Endodermal cell (in vitro differentiated cells): ENCODE data around the gene PGC. TPM values are rescaled to one million over a fixed set of nuclear protein-coding genes. Genes with fewer than 3 reads are reported as not detected.

Experiments used
- DNase-seq: peaks from one replicate; pipeline ENCODE4 v3.0.0-alpha.2; 2017
- H3K27ac ChIP-seq: 2 replicates; pipeline ENCODE4 v1.5.1; 2013; ENCODE audit warnings: mild to moderate bottlenecking, low read depth, low read length, moderate library complexity
- H3K27me3 ChIP-seq: 2 replicates; pipeline ENCODE4 v1.6.1; 2013; ENCODE audit warnings: mild to moderate bottlenecking, low read length, moderate library complexity; ENCODE audit not compliant: insufficient read depth, control insufficient read depth, poor library complexity, severe bottlenecking
- H3K36me3 ChIP-seq: 2 replicates; pipeline ENCODE4 v1.7.0; 2013; ENCODE audit warnings: mild to moderate bottlenecking, low read length, moderate library complexity; ENCODE audit not compliant: control insufficient read depth, insufficient read depth
- H3K4me1 ChIP-seq: one replicate; pipeline ENCODE4 v1.7.0; 2013; ENCODE audit warnings: low read length; ENCODE audit not compliant: control insufficient read depth, insufficient read depth
- H3K4me3 ChIP-seq: 2 replicates; pipeline ENCODE4 v1.5.1; 2013; ENCODE audit warnings: mild to moderate bottlenecking, low read length, moderate library complexity
- H3K9ac ChIP-seq: 2 replicates; pipeline ENCODE4 v1.6.1; 2013; ENCODE audit warnings: mild to moderate bottlenecking, low read length, moderate library complexity; ENCODE audit not compliant: poor library complexity, severe bottlenecking; ENCODE audit errors: extremely low read depth
- H3K9me3 ChIP-seq: 2 replicates; pipeline ENCODE4 v1.6.1; 2013; ENCODE audit warnings: mild to moderate bottlenecking, low read length, moderate library complexity; ENCODE audit not compliant: control insufficient read depth
- H3K27ac Mint-ChIP-seq: 2 replicates; pipeline ENCODE4 v1.8.0; 2020; ENCODE audit warnings: mixed read lengths
- H3K27me3 Mint-ChIP-seq: 2 replicates; pipeline ENCODE4 v1.8.0; 2021; ENCODE audit warnings: mild to moderate bottlenecking, mixed read lengths; ENCODE audit not compliant: insufficient read depth
- H3K36me3 Mint-ChIP-seq: 2 replicates; pipeline ENCODE4 v1.8.0; 2020; ENCODE audit warnings: low read depth, mixed read lengths
- H3K4me1 Mint-ChIP-seq: 2 replicates; pipeline ENCODE4 v1.8.0; 2020; ENCODE audit warnings: mixed read lengths
- H3K4me3 Mint-ChIP-seq: 2 replicates; pipeline ENCODE4 v1.8.0; 2020; ENCODE audit warnings: mild to moderate bottlenecking, moderate library complexity, mixed read lengths
- H3K9me3 Mint-ChIP-seq: 2 replicates; pipeline ENCODE4 v1.8.0; 2020; ENCODE audit warnings: mild to moderate bottlenecking, mixed read lengths
- WGBS, 2 experiments: methylation state at CpG; one replicate each; pipeline versions ENCODE4 v1.1.5 to v1.1.7; 2013; ENCODE audit warnings: missing lambda C conversion rate in 2 of 2, mixed read lengths in 1 of 2; ENCODE audit not compliant: insufficient coverage in 1 of 2, insufficient read length in 1 of 2; 5-methylcytosine and 5-hydroxymethylcytosine counted together
- total RNA-seq, 2 donors: library from RNA; stranded (reverse); fragmentation: NEBNext Ultra II Directional in 1 of 2; extraction: Animal tissue kit (Norgen Biotek cat#: 25700) in 1 of 2; gene quantifications; 2 replicates in 1 of 2; 3 replicates in 1 of 2; pipeline ENCODE4 v1.2.1, GENCODE V29; 2021
- TF ChIP-seq, protein P1 (sequence below): fragments of 200-600 bp; sonication (generic); conservative IDR thresholded peaks from 2 replicates; pipeline ENCODE4 v1.5.0; 2021; ENCODE audit warnings: antibody characterized with exemption, mild to moderate bottlenecking

PGC gene
- total RNA-seq, 2 donors from 2014 or later: not detected

DNA sequence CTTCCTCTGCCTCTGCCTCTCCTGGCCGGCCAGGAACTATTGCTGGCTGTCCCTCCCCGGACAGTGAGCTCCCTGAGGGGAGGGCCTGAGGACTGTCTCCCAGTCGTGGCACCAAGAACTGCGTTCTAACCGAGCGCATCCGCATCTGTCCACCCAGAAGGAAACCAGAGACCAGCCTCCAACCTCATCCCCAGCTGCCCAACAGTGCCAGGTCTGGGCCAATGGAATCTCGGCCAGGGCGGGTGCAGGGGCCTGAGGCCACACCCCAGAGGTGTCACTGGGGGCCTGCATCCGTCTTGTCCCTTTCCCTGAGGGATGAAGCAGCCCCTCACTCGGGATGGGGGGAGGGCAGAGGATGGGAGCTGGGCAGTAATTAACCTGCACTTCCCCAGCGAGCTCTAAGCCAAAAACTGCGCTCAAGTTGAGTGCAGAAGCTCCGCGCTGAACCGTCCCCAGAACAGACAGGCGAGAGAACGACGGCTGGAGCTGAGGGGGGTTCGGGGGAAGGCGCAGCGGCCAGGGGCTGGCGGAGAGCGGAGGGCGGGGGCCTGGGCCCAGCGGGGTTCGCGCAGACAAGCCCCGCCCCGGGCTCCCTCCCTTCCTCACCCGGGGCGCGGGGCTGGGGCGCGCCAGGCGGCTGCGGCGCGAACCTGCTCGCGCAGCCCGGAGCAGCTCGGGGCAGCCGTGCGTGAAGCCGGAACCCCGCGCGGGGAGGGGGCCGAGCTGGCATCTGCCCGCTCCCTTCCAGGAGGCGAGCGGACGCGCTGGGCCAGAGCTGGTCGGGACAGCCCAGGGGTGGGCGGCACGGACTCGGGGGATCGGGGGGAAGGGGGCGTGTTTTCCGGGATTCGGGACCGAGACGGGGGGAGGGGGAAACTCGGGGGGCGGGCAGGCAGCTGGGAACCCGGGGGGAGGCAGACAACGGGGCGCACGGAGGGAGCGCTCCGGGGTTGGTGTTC lies 13.2 kb downstream of the PGC start:
- H3K9me3 ChIP-seq: no peaks in the 10 kb centered on the region
- TF ChIP-seq, protein P1, sequence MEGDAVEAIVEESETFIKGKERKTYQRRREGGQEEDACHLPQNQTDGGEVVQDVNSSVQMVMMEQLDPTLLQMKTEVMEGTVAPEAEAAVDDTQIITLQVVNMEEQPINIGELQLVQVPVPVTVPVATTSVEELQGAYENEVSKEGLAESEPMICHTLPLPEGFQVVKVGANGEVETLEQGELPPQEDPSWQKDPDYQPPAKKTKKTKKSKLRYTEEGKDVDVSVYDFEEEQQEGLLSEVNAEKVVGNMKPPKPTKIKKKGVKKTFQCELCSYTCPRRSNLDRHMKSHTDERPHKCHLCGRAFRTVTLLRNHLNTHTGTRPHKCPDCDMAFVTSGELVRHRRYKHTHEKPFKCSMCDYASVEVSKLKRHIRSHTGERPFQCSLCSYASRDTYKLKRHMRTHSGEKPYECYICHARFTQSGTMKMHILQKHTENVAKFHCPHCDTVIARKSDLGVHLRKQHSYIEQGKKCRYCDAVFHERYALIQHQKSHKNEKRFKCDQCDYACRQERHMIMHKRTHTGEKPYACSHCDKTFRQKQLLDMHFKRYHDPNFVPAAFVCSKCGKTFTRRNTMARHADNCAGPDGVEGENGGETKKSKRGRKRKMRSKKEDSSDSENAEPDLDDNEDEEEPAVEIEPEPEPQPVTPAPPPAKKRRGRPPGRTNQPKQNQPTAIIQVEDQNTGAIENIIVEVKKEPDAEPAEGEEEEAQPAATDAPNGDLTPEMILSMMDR: no peak
- H3K4me1 ChIP-seq: peaks cover 3% of the 10 kb centered on the region
- H3K9me3 Mint-ChIP-seq: no peaks in the 10 kb centered on the region
- H3K4me3 ChIP-seq: peak overlapping the region; percentile 74
- H3K27me3 Mint-ChIP-seq: peaks cover 23% of the 10 kb centered on the region
- H3K27me3 ChIP-seq: peaks cover 17% of the 10 kb centered on the region
- no peak overlapping the region for H3K27ac ChIP-seq
- peak; percentile 92 for DNase-seq
- peak overlapping the region; percentile 63 for H3K4me3 Mint-ChIP-seq
- WGBS, 2 experiments: 0 to 1% methylated on average over 12 to 73 of the region's 73 CpGs
- no peaks in the 10 kb centered on the region for H3K36me3 Mint-ChIP-seq
- H3K27ac Mint-ChIP-seq: no peak overlapping the region
- H3K36me3 ChIP-seq: no peaks in the 10 kb centered on the region
- no peak overlapping the region for H3K9ac ChIP-seq
- peaks cover 12% of the 10 kb centered on the region for H3K4me1 Mint-ChIP-seq

DNA sequence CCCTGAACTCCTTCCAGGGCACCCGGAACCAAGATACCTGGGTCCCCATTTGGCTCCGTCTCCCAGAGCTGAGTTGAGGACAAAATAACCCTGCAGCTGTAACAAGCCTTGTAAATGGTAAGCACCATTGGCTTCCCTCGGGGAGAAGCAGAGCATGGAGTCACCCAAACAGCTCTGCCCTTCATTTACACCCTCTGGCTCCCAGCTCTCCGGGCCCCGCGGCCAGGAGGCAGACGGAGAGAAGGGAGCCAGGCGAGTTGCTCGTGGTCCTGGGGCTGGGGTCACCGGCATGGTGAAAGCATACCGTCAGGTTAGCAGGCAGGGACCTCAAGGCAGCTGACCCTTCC lies 13.9 kb downstream of the PGC start:
- Mint-ChIP-seq H3K9me3 (no peaks in the 10 kb centered on the region), H3K4me3 (peak overlapping the region; percentile 63), H3K36me3 (no peaks in the 10 kb centered on the region), H3K27ac (no peak overlapping the region), H3K4me1 (peaks cover 12% of the 10 kb centered on the region), H3K27me3 (peaks cover 23% of the 10 kb centered on the region)
- Histone ChIP-seq H3K9me3 (no peaks in the 10 kb centered on the region), H3K4me1 (peaks cover 3% of the 10 kb centered on the region), H3K36me3 (no peaks in the 10 kb centered on the region), H3K4me3 (no peak overlapping the region), H3K27me3 (peaks cover 17% of the 10 kb centered on the region), H3K9ac (no peak overlapping the region), H3K27ac (no peak overlapping the region)
- DNase-seq: no peak
- 20 to 25% methylated on average over 5 to 11 of the region's 11 CpGs for WGBS, 2 experiments
- TF ChIP-seq, protein P1: no peak

DNA sequence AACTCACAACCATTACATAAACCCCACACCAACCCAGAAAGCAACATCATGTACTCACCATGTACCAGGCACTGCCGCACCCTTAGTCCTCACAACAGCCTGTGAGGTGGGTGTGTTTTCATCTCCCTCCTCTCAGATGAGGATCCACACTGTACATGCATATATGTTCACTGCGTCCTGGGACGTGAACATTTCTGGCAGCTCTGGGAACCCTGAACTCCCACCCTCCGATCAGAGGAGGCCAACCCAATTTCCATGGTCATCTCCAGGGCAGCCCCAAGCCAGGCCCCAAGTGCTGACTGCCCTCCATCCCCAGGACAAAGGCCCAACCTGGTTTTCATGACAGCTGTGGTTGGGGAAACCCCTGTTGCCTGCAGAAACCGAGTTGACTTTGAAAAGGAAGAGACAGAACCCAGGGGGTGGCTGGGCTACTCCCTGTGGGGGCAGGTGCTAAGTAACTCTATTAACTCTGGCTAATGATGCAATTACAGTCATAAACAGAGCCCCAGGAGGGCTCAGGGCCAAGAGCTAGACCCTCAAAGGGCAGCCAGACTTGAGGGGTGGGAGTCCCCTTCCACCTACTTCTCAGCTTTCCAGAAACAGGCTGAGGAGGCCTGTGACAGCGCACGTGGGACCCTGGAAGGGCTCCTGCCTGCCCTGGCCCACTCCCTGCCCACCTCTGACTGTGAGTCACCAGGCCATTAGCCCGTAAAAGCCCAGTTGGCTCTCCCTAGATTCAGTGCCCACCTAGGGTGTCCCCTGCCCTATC lies 14.4 kb downstream of the PGC start:
- peaks cover 3% of the 10 kb centered on the region for H3K4me1 ChIP-seq
- no peak overlapping the region for H3K27ac ChIP-seq
- peak; percentile 65 for DNase-seq
- H3K36me3 ChIP-seq: no peaks in the 10 kb centered on the region
- H3K4me3 ChIP-seq: no peak overlapping the region
- 64% methylated on average over 5 to 8 of the region's 8 CpGs for WGBS, 2 experiments
- H3K27me3 Mint-ChIP-seq: peaks cover 23% of the 10 kb centered on the region
- H3K9ac ChIP-seq: no peak overlapping the region
- H3K36me3 Mint-ChIP-seq: no peaks in the 10 kb centered on the region
- no peak overlapping the region for H3K27ac Mint-ChIP-seq
- TF ChIP-seq, protein P1: no peak
- H3K4me1 Mint-ChIP-seq: peaks cover 12% of the 10 kb centered on the region
- peak overlapping the region; percentile 63 for H3K4me3 Mint-ChIP-seq
- H3K9me3 Mint-ChIP-seq: no peaks in the 10 kb centered on the region
- H3K9me3 ChIP-seq: no peaks in the 10 kb centered on the region
- H3K27me3 ChIP-seq: peaks cover 17% of the 10 kb centered on the region
